WTC11 (cell line): Measurements from ENCODE around the gene CROCC2. TPM values are rescaled to one million over a fixed set of nuclear protein-coding genes. Genes with fewer than 3 reads are reported as not detected.

ENCODE experiments used
- ATAC-seq: fragments of 200-7000 bp; cut with Tn5 transposase; 2 replicates; pipeline ENCODE4 v1.10.0; 2021; ENCODE audit warnings: mild to moderate bottlenecking, moderate library complexity
- CTCF ChIA-PET: fragments of 300-600 bp; sonication (Branson Sonifier 250); formaldehyde crosslinking; loops from one replicate; lab custom pipeline; 2021; ENCODE audit warnings: antibody characterized with exemption; lab: Charles Lee
- POLR2A ChIA-PET: fragments of 350-600 bp; sonication (Branson Sonifier 250); formaldehyde crosslinking; loops from one replicate; lab custom pipeline; 2021; ENCODE audit warnings: antibody characterized with exemption; lab: Charles Lee
- DNase-seq: peaks from one replicate; pipeline ENCODE4 v3.0.0; 2021; ENCODE audit warnings: low spot score
- H3K27ac Mint-ChIP-seq: 2 replicates; pipeline ENCODE4 v1.8.0; 2021; ENCODE audit warnings: mixed read lengths
- H3K27me3 Mint-ChIP-seq: 2 replicates; pipeline ENCODE4 v1.8.0; 2021; ENCODE audit warnings: low read depth, mild to moderate bottlenecking, moderate library complexity, mixed read lengths
- H3K36me3 Mint-ChIP-seq: 2 replicates; pipeline ENCODE4 v1.8.0; 2021; ENCODE audit warnings: mixed read lengths
- H3K4me1 Mint-ChIP-seq: 2 replicates; pipeline ENCODE4 v1.8.0; 2022; ENCODE audit warnings: mixed read lengths
- H3K4me3 Mint-ChIP-seq: 2 replicates; pipeline ENCODE4 v1.8.0; 2021; ENCODE audit warnings: mild to moderate bottlenecking, moderate library complexity, mixed read lengths
- H3K9me3 Mint-ChIP-seq: 2 replicates; pipeline ENCODE4 v1.8.0; 2021; ENCODE audit warnings: mixed read lengths
- ATF1 ChIP-seq: sonication (generic); formaldehyde crosslinking; IDR thresholded peaks from 2 replicates; pipeline ENCODE4 v1.8.1; 2023; ENCODE audit warnings: mild to moderate bottlenecking, moderate library complexity, missing genetic modification reagents
- CBFB ChIP-seq: sonication (generic); formaldehyde crosslinking; IDR thresholded peaks from 2 replicates; pipeline ENCODE4 v1.8.1; 2022; ENCODE audit warnings: mild to moderate bottlenecking, low read depth, missing genetic modification reagents
- CREM ChIP-seq: sonication (generic); formaldehyde crosslinking; IDR thresholded peaks from 2 replicates; pipeline ENCODE4 v1.8.1; 2022; ENCODE audit warnings: mild to moderate bottlenecking, missing genetic modification reagents, moderate library complexity
- EMX1 ChIP-seq: fragments of 250-450 bp; sonication (Bioruptor Pico); IDR thresholded peaks from 2 replicates; pipeline ENCODE4 v1.8.0; 2021; ENCODE audit warnings: mild to moderate bottlenecking
- FOXJ3 ChIP-seq: sonication (generic); formaldehyde crosslinking; IDR thresholded peaks from 2 replicates; pipeline ENCODE4 v1.9.0; 2021; ENCODE audit warnings: missing genetic modification reagents, mild to moderate bottlenecking, borderline replicate concordance
- IRF2 ChIP-seq: sonication (generic); formaldehyde crosslinking; IDR thresholded peaks from 2 replicates; pipeline ENCODE4 v1.8.0; 2022; ENCODE audit warnings: low read depth, missing genetic modification reagents, borderline replicate concordance
- JUN ChIP-seq: sonication (generic); formaldehyde crosslinking; IDR thresholded peaks from 2 replicates; pipeline ENCODE4 v1.8.0; 2023; ENCODE audit warnings: mild to moderate bottlenecking, missing genetic modification reagents
- KAT7 ChIP-seq: sonication (generic); formaldehyde crosslinking; IDR thresholded peaks from 2 replicates; pipeline ENCODE4 v1.8.1; 2023; ENCODE audit warnings: missing genetic modification reagents, mild to moderate bottlenecking, borderline replicate concordance
- MXD4 ChIP-seq: fragments of 250-450 bp; sonication (Bioruptor Pico); IDR thresholded peaks from 2 replicates; pipeline ENCODE4 v1.8.0; 2021; ENCODE audit warnings: mild to moderate bottlenecking, moderate library complexity, borderline replicate concordance
- MYBL2 ChIP-seq: sonication (generic); formaldehyde crosslinking; IDR thresholded peaks from 2 replicates; pipeline ENCODE4 v1.8.1; 2023; ENCODE audit warnings: mild to moderate bottlenecking, moderate library complexity, missing genetic modification reagents
- NR3C1 ChIP-seq: sonication (generic); formaldehyde crosslinking; conservative IDR thresholded peaks from 2 replicates; pipeline ENCODE4 v1.8.1; 2023; ENCODE audit warnings: low read depth, mild to moderate bottlenecking, missing genetic modification reagents
- RELA ChIP-seq: sonication (generic); formaldehyde crosslinking; IDR thresholded peaks from 2 replicates; pipeline ENCODE4 v1.8.1; 2022; ENCODE audit warnings: missing genetic modification reagents, mild to moderate bottlenecking, borderline replicate concordance
- SMAD3 ChIP-seq: sonication (generic); formaldehyde crosslinking; IDR thresholded peaks from 2 replicates; pipeline ENCODE4 v1.8.0; 2022; ENCODE audit warnings: missing genetic modification reagents, mild to moderate bottlenecking, borderline replicate concordance
- SOX15 ChIP-seq: fragments of 250-450 bp; sonication (Bioruptor Pico); IDR thresholded peaks from 2 replicates; pipeline ENCODE4 v1.9.0; 2021; ENCODE audit warnings: mild to moderate bottlenecking
- SP1 ChIP-seq: sonication (generic); formaldehyde crosslinking; conservative IDR thresholded peaks from 2 replicates; pipeline ENCODE4 v1.8.1; 2022; ENCODE audit warnings: missing genetic modification reagents
- TCF7 ChIP-seq: sonication (generic); formaldehyde crosslinking; IDR thresholded peaks from 2 replicates; pipeline ENCODE4 v1.8.0; 2022; ENCODE audit warnings: mild to moderate bottlenecking, low read depth, missing genetic modification reagents, moderate library complexity
- TEAD1 ChIP-seq: sonication (generic); formaldehyde crosslinking; IDR thresholded peaks from 2 replicates; pipeline ENCODE4 v1.8.0; 2022; ENCODE audit warnings: mild to moderate bottlenecking, missing genetic modification reagents
- TEAD4 ChIP-seq: sonication (generic); formaldehyde crosslinking; IDR thresholded peaks from 2 replicates; pipeline ENCODE4 v1.8.0; 2022; ENCODE audit warnings: mild to moderate bottlenecking, missing genetic modification reagents
- ZNF138 ChIP-seq: sonication (generic); formaldehyde crosslinking; conservative IDR thresholded peaks from 2 replicates; pipeline ENCODE4 v1.8.1; 2022; ENCODE audit warnings: mild to moderate bottlenecking, moderate library complexity, missing genetic modification reagents
- ZNF263 ChIP-seq: sonication (generic); formaldehyde crosslinking; IDR thresholded peaks from 2 replicates; pipeline ENCODE4 v1.8.1; 2022; ENCODE audit warnings: low read depth, mild to moderate bottlenecking, moderate library complexity, missing genetic modification reagents
- total RNA-seq: library from RNA; stranded (reverse); gene quantifications from 3 replicates; pipeline ENCODE4 v1.2.3, GENCODE V29; 2021
- TF ChIP-seq, protein P1 (sequence below): sonication (generic); formaldehyde crosslinking; IDR thresholded peaks from 2 replicates; pipeline ENCODE4 v1.8.1; 2023; ENCODE audit warnings: mild to moderate bottlenecking, missing genetic modification reagents, moderate library complexity
- TF ChIP-seq, protein P2 (sequence below): sonication (generic); formaldehyde crosslinking; IDR thresholded peaks from 2 replicates; pipeline ENCODE4 v1.8.1; 2023; ENCODE audit warnings: mild to moderate bottlenecking, missing genetic modification reagents
- TF ChIP-seq, protein P3 (sequence below): fragments of 200-600 bp; IDR thresholded peaks from 2 replicates; pipeline ENCODE4 v1.8.0; 2022; ENCODE audit warnings: antibody characterized with exemption
- TF ChIP-seq, protein P4 (sequence below): sonication (generic); formaldehyde crosslinking; IDR thresholded peaks from 2 replicates; pipeline ENCODE4 v1.8.0; 2023; ENCODE audit warnings: missing genetic modification reagents, mild to moderate bottlenecking, borderline replicate concordance
- TF ChIP-seq, protein P5 (sequence below): sonication (generic); formaldehyde crosslinking; IDR thresholded peaks from 2 replicates; pipeline ENCODE4 v1.8.0; 2022; ENCODE audit warnings: mild to moderate bottlenecking, missing genetic modification reagents
- TF ChIP-seq, protein P6 (sequence below): sonication (generic); formaldehyde crosslinking; IDR thresholded peaks from 2 replicates; pipeline ENCODE4 v1.8.0; 2022; ENCODE audit warnings: mild to moderate bottlenecking, missing genetic modification reagents

Gene CROCC2
- total RNA-seq, 1 experiment from 2014 or later, result not detected

DNA sequence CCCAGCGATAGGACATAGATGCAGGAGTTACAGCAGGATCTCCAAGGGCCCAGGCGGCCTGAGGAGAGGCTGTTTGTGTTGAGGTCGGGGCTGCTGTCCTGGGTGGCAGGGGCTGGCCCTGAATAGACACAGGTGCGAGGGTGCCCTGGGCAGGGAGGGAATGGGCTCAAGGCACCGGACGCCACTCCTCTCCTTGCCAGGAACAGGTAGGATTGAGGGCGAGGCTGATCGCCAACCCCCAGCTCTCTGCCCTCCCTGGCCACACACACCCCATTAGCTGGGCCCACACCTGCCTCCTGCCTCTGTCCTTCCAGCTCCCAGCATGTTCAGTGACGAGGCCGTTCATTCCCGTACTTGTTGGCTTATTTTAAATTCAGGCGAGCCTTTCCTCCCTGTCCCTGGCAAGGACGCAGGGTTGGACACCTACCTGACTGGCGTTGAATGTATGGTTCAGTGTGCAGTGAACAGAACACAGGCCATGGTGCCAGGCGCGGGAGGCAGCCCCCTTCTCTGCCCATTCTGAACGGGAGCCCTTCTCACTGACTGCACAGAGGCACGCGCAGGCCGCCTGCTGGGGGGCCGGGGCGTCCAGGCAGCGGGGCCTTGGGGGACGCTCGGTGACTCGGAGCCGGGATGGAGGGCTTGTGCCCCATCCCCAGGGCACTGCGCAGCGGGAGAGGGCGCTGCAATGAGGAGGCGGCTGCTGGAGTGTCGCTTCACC is 51.0 kb downstream of the CROCC2 start:
- Mint-ChIP-seq H3K36me3 (no peaks in the 10 kb centered on the region), H3K27me3 (no peaks in the 10 kb centered on the region), H3K4me3 (no peak overlapping the region), H3K27ac (no peak overlapping the region; the same call in 1 of the 2 replicates), H3K4me1 (peaks cover 13% of the 10 kb centered on the region; the same call in 1 of the 2 replicates), H3K9me3 (no peaks in the 10 kb centered on the region)
- DNase-seq (no peak), ATAC-seq (no peak)
- TF ChIP-seq ZNF138 (CRISPR knock-in tag) (no peak), TEAD4 (CRISPR knock-in tag) (no peak), RELA (CRISPR knock-in tag) (no peak), EMX1 (CRISPR knock-in tag) (no peak), ZNF263 (CRISPR knock-in tag) (no peak), SOX15 (CRISPR knock-in tag) (no peak), TEAD1 (CRISPR knock-in tag) (no peak), SMAD3 (no peak), FOXJ3 (CRISPR knock-in tag) (no peak), NR3C1 (CRISPR knock-in tag) (no peak), TCF7 (CRISPR knock-in tag) (no peak)
- TF ChIP-seq, protein P1, sequence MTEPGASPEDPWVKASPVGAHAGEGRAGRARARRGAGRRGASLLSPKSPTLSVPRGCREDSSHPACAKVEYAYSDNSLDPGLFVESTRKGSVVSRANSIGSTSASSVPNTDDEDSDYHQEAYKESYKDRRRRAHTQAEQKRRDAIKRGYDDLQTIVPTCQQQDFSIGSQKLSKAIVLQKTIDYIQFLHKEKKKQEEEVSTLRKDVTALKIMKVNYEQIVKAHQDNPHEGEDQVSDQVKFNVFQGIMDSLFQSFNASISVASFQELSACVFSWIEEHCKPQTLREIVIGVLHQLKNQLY (CRISPR knock-in tag), result no peak
- TF ChIP-seq, protein P2, sequence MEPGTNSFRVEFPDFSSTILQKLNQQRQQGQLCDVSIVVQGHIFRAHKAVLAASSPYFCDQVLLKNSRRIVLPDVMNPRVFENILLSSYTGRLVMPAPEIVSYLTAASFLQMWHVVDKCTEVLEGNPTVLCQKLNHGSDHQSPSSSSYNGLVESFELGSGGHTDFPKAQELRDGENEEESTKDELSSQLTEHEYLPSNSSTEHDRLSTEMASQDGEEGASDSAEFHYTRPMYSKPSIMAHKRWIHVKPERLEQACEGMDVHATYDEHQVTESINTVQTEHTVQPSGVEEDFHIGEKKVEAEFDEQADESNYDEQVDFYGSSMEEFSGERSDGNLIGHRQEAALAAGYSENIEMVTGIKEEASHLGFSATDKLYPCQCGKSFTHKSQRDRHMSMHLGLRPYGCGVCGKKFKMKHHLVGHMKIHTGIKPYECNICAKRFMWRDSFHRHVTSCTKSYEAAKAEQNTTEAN (CRISPR knock-in tag), result no peak
- ChIA-PET POLR2A (interaction anchor here (0.6 kb wide), 1 partner anchor 878 kb away, joined by 3 read pairs; no protein-coding TSS in a partner anchor), CTCF (interaction anchor here (0.9 to 1.7 kb wide), 2 partner anchors 27 to 106 kb away, joined by 4 to 6 read pairs; no protein-coding TSS in a partner anchor)

DNA sequence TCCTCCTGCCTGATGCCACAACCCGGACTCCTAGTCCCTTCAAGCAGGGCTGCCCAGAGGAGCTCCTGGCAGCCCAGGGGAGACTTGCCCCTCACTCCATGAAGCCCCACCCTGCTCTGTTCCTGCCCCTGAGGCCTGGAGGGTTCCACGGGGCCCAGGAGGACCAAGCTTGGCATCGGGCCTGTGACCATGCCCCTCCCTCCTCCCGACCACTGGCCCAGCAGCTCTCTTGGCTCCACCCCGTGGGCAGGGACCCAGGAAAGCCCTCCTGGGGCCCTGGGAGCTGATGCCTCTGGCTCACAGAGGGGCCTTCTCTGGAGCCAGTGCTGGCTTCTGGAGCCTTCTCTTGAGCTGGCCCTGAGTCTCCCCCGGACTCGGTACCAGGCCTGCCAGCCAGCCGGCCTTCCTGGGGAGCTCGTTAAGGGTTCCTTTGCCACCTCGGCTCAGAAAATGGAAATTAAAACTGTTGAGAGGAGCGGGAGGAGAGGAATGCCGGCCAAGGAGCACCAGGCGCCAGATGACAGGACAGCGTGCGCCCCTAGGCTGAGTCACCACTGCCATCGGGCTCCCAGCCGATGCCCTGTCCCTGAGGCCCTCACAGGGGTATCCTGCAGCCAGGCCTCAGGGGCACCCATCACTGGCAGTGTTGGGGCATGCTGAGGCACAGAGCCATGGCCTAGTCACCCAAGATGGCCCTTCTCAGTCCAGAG is 51.7 kb downstream of the CROCC2 start:
- no peaks in the 10 kb centered on the region for H3K36me3 Mint-ChIP-seq
- DNase-seq (no peak), ATAC-seq (no peak)
- peaks cover 16% of the 10 kb centered on the region; the same call in 1 of the 2 replicates for H3K4me1 Mint-ChIP-seq
- no peaks in the 10 kb centered on the region for H3K9me3 Mint-ChIP-seq
- no peak overlapping the region for H3K4me3 Mint-ChIP-seq
- TF ChIP-seq CBFB (CRISPR knock-in tag), result no peak
- no peak for TF ChIP-seq MXD4
- no peak for TF ChIP-seq MYBL2 (CRISPR knock-in tag)
- TF ChIP-seq, protein P3, sequence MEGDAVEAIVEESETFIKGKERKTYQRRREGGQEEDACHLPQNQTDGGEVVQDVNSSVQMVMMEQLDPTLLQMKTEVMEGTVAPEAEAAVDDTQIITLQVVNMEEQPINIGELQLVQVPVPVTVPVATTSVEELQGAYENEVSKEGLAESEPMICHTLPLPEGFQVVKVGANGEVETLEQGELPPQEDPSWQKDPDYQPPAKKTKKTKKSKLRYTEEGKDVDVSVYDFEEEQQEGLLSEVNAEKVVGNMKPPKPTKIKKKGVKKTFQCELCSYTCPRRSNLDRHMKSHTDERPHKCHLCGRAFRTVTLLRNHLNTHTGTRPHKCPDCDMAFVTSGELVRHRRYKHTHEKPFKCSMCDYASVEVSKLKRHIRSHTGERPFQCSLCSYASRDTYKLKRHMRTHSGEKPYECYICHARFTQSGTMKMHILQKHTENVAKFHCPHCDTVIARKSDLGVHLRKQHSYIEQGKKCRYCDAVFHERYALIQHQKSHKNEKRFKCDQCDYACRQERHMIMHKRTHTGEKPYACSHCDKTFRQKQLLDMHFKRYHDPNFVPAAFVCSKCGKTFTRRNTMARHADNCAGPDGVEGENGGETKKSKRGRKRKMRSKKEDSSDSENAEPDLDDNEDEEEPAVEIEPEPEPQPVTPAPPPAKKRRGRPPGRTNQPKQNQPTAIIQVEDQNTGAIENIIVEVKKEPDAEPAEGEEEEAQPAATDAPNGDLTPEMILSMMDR, result no peak
- no peak for TF ChIP-seq JUN (CRISPR knock-in tag)
- TF ChIP-seq, protein P4, sequence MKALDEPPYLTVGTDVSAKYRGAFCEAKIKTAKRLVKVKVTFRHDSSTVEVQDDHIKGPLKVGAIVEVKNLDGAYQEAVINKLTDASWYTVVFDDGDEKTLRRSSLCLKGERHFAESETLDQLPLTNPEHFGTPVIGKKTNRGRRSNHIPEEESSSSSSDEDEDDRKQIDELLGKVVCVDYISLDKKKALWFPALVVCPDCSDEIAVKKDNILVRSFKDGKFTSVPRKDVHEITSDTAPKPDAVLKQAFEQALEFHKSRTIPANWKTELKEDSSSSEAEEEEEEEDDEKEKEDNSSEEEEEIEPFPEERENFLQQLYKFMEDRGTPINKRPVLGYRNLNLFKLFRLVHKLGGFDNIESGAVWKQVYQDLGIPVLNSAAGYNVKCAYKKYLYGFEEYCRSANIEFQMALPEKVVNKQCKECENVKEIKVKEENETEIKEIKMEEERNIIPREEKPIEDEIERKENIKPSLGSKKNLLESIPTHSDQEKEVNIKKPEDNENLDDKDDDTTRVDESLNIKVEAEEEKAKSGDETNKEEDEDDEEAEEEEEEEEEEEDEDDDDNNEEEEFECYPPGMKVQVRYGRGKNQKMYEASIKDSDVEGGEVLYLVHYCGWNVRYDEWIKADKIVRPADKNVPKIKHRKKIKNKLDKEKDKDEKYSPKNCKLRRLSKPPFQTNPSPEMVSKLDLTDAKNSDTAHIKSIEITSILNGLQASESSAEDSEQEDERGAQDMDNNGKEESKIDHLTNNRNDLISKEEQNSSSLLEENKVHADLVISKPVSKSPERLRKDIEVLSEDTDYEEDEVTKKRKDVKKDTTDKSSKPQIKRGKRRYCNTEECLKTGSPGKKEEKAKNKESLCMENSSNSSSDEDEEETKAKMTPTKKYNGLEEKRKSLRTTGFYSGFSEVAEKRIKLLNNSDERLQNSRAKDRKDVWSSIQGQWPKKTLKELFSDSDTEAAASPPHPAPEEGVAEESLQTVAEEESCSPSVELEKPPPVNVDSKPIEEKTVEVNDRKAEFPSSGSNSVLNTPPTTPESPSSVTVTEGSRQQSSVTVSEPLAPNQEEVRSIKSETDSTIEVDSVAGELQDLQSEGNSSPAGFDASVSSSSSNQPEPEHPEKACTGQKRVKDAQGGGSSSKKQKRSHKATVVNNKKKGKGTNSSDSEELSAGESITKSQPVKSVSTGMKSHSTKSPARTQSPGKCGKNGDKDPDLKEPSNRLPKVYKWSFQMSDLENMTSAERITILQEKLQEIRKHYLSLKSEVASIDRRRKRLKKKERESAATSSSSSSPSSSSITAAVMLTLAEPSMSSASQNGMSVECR (CRISPR knock-in tag), result no peak
- TF ChIP-seq ATF1 (CRISPR knock-in tag), result no peak
- TF ChIP-seq IRF2, result no peak
- TF ChIP-seq SP1 (CRISPR knock-in tag), result no peak
- no peak for TF ChIP-seq CREM (CRISPR knock-in tag)
- TF ChIP-seq, protein P5, sequence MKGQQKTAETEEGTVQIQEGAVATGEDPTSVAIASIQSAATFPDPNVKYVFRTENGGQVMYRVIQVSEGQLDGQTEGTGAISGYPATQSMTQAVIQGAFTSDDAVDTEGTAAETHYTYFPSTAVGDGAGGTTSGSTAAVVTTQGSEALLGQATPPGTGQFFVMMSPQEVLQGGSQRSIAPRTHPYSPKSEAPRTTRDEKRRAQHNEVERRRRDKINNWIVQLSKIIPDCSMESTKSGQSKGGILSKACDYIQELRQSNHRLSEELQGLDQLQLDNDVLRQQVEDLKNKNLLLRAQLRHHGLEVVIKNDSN (CRISPR knock-in tag), result no peak
- TF ChIP-seq, protein P6, sequence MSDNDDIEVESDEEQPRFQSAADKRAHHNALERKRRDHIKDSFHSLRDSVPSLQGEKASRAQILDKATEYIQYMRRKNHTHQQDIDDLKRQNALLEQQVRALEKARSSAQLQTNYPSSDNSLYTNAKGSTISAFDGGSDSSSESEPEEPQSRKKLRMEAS (CRISPR knock-in tag), result no peak
- TF ChIP-seq ZNF263 (CRISPR knock-in tag), result no peak
- no peak for TF ChIP-seq KAT7 (CRISPR knock-in tag)
- POLR2A ChIA-PET, result interaction anchor here (0.6 kb wide), 1 partner anchor 877 kb away, joined by 3 read pairs; no protein-coding TSS in a partner anchor
- no peaks in the 10 kb centered on the region for H3K27me3 Mint-ChIP-seq
- H3K27ac Mint-ChIP-seq, result no peak overlapping the region
- CTCF ChIA-PET, result interaction anchor here (0.9 to 1.7 kb wide), 2 partner anchors 26 to 106 kb away, joined by 4 to 6 read pairs; no protein-coding TSS in a partner anchor
